ENCODE results near the gene SAPCD2.

SAPCD2 gene

GRCh38 chr9:137030538-137031527 is 39.5 kb downstream of the SAPCD2 start:
- peak; percentile 25 for DNase-seq

GRCh38 chr9:137030006-137030405 is 40.4 kb downstream of the SAPCD2 start:
- no peak for DNase-seq

GRCh38 chr9:137029058-137029936 is 41.1 kb downstream of the SAPCD2 start:
- peak; percentile 70 for DNase-seq

- peak; percentile 64 for DNase-seq
Observed at GRCh38 chr9:137028263-137029057, 41.9 kb downstream of the SAPCD2 start.

- DNase-seq: no peak
Observed at GRCh38 chr9:137027369-137028262, 42.7 kb downstream of the SAPCD2 start, which contains the start of gene ABCA2. ABCA2 (minus strand) TSS chr9:137028237; CDS start chr9:137028140, 97 bp downstream.

- no peak for DNase-seq
Observed at GRCh38 chr9:137026828-137027227, 43.5 kb downstream of the SAPCD2 start.

GRCh38 chr9:137026384-137026783 is 44.0 kb downstream of the SAPCD2 start:
- no peak for DNase-seq

- no peak for DNase-seq
Observed at GRCh38 chr9:137025517-137025966, 44.8 kb downstream of the SAPCD2 start.

- no peak for DNase-seq
Observed at GRCh38 chr9:137023583-137023991, 46.8 kb downstream of the SAPCD2 start.

GRCh38 chr9:137023157-137023556 is 47.2 kb downstream of the SAPCD2 start:
- no peak for DNase-seq

GRCh38 chr9:137022662-137023008 is 47.7 kb downstream of the SAPCD2 start:
- no peak for DNase-seq

- peak; percentile 88 for DNase-seq
Observed at GRCh38 chr9:137021979-137022661, 48.2 kb downstream of the SAPCD2 start.

GRCh38 chr9:137021568-137021978 is 48.8 kb downstream of the SAPCD2 start:
- DNase-seq: no peak

- no peak for DNase-seq
Observed at GRCh38 chr9:137020771-137021567, 49.4 kb downstream of the SAPCD2 start.

GRCh38 chr9:137019891-137020683 is 50.3 kb downstream of the SAPCD2 start:
- DNase-seq: no peak

GRCh38 chr9:137018761-137019559 is 51.4 kb downstream of the SAPCD2 start:
- no peak for DNase-seq

GRCh38 chr9:137017791-137018497 is 52.4 kb downstream of the SAPCD2 start:
- no peak for DNase-seq

GRCh38 chr9:137017071-137017470 is 53.3 kb downstream of the SAPCD2 start:
- DNase-seq: no peak

All from hematopoietic multipotent progenitor cell treated with erythropoietin and hydrocortisone succinate and interleukin-3 and kit ligand, for 8 days (in vitro differentiated cells).